GM12891 (cell line): ENCODE measurements around the gene LCK. TPM values are rescaled to one million over a fixed set of nuclear protein-coding genes. Genes with fewer than 3 reads are reported as not detected.

Source experiments
- DNase-seq: peaks from one replicate; pipeline ENCODE4 v3.0.0; 2011; ENCODE audit warnings: low spot score; ENCODE audit not compliant: insufficient read length
- FAIRE-seq: peaks from 2 replicates; lab custom pipeline; 2011; peaks lifted over from hg19 to GRCh38; lab: Jason Lieb, UNC
- PAX5 ChIP-seq: IDR thresholded peaks from 2 replicates; pipeline ENCODE4 v1.6.1; 2011; ENCODE audit warnings: low read length, moderate library complexity, mild to moderate bottlenecking; ENCODE audit not compliant: insufficient read depth, severe bottlenecking
- POLR2A ChIP-seq: IDR thresholded peaks from 2 replicates; pipeline ENCODE4 v1.6.1; 2011; ENCODE audit warnings: low read depth, low read length, control low read depth
- POLR2AphosphoS5 ChIP-seq: IDR thresholded peaks from 2 replicates; pipeline ENCODE4 v1.6.1; 2011; ENCODE audit warnings: low read depth, low read length, control low read depth
- POU2F2 ChIP-seq: IDR thresholded peaks from 2 replicates; pipeline ENCODE4 v1.6.1; 2011; ENCODE audit warnings: low read depth, mild to moderate bottlenecking, control low read depth, low read length, moderate library complexity
- SPI1 ChIP-seq: IDR thresholded peaks from 2 replicates; pipeline ENCODE4 v1.6.1; 2011; ENCODE audit warnings: low read depth, low read length, control low read depth
- TAF1 ChIP-seq: IDR thresholded peaks from 2 replicates; pipeline ENCODE4 v1.6.1; 2011; ENCODE audit warnings: low read depth, low read length, control low read depth
- polyA plus RNA-seq: library from polyadenylated mRNA; unstranded; fragments of >200 nt; gene quantifications from one replicate; pipeline ENCODE4 v1.2.1, GENCODE V29; 2012; ENCODE audit warnings: low read depth, missing spikeins, inconsistent platforms; ENCODE audit not compliant: missing spikeins

Gene LCK
- 103 TPM for polyA plus RNA-seq

DNA sequence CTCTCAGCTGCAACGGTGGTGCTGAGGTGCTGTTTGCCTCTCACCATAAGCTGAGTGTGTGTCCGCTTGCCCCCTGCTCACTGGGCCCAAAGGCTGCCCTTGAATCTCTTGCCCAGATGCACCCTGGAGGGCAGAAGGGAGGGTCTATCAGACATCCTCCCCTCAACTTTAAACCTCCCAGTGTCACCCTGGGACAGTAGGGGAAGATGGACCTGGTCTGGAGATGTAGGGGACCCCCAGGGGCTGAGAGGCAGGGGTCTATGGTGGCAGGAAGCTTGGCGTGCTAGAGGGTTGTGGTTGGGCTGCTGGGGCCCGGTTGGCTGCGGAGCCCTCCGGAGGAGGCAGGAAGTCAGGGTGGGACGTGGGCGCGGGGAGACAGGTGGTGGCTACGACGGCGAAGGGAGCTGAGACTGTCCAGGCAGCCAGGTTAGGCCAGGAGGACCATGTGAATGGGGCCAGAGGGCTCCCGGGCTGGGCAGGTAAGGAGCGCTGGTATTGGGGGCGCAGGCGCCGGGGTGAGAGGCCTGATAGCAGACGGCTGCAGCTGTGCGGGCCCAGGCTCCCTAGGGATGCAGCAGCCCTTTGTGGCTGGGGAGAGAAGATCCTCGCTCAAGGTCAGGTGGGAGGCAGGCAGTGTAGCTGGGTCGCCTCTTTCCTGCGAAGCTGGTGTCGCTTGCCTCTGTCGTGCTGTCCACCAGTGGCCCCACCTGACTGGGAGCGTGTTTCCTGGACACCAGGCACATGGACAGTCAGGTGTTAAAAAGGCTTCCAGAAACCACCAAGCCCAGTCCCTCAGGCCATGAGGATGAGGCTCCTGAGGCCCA, at the start of gene LCK:
Gene LCK (plus strand): TSS at position 373 of the 824 bp plus-strand sequence. CDS start 23,065 bp downstream, outside the sequence.
- TF ChIP-seq POLR2A (peak; percentile 96), POLR2AphosphoS5 (peak; percentile 95), SPI1 (peak; percentile 40; the same call in 1 of the 2 replicates), TAF1 (peak; percentile 57; the same call in 1 of the 2 replicates), PAX5 (no peak), POU2F2 (peak; percentile 85)
- no peak for FAIRE-seq

GRCh38 chr1:32204943-32205361, 46.1 kb upstream of the LCK start:
- TF ChIP-seq TAF1 (no peak), POLR2A (no peak)
- no peak for FAIRE-seq
- no peak for DNase-seq

More for the DNA sequence above, at the start of gene LCK:
- DNase-seq: no peak

- TF ChIP-seq POU2F2 (no peak; the same call in 1 of the 2 replicates), POLR2AphosphoS5 (peak; percentile 83), SPI1 (no peak), TAF1 (0 out of 2 replicates have a peak, but pooled peaks have one; percentile 16), POLR2A (peak; percentile 69)
- FAIRE-seq: peak; percentile 98
- peak; percentile 93 for DNase-seq
Measured at GRCh38 chr1:32205401-32206370, 45.4 kb upstream of the LCK start, which contains the start of gene IQCC. Gene IQCC, plus strand, starts transcription at chr1:32205671. Its CDS starts 11 bp downstream, at chr1:32205682.

- no peak for TF ChIP-seq TAF1
- TF ChIP-seq PAX5: no peak
- no peak for TF ChIP-seq POLR2AphosphoS5
- TF ChIP-seq SPI1: no peak; the same call in 1 of the 2 replicates
- TF ChIP-seq POLR2A: no peak
- TF ChIP-seq POU2F2: no peak
- DNase-seq (no peak), FAIRE-seq (no peak)
Measured at GRCh38 chr1:32208469-32208868, 42.6 kb upstream of the LCK start.

DNA sequence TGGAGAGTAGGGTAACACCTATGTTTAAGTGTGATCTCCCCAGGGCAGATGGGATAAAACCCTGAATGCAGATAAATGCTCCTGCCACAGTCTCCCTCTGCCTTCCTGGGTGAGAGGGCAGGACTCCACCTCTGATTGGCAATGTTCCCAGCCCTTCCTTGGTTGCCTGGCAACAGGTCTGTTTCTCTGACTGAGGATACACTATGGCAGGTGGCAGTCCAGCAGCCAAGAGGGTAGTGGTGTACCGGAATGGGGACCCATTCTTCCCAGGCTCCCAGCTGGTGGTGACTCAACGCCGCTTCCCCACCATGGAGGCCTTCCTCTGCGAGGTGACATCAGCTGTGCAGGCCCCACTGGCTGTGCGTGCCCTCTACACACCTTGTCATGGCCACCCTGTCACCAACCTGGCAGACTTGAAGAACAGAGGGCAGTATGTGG, 42.2 kb upstream of the LCK start, which contains the start of gene DCDC2B:
Gene DCDC2B (plus strand): TSS at position 199 of the 438 bp plus-strand sequence. CDS start 5 bp downstream, at position 204.
- DNase-seq: no peak
- FAIRE-seq: peak; percentile 20
- no peak for TF ChIP-seq PAX5

- DNase-seq (peak; percentile 56), FAIRE-seq (peak; percentile 81)
- TF ChIP-seq POLR2AphosphoS5: no peak
- TF ChIP-seq POU2F2: no peak
Measured at GRCh38 chr1:32215629-32216480, 35.2 kb upstream of the LCK start.

GRCh38 chr1:32216566-32216965, 34.5 kb upstream of the LCK start:
- no peak for FAIRE-seq
- TF ChIP-seq TAF1 (no peak), POLR2A (no peak), SPI1 (no peak), PAX5 (no peak), POU2F2 (no peak), POLR2AphosphoS5 (no peak)
- no peak for DNase-seq

DNA sequence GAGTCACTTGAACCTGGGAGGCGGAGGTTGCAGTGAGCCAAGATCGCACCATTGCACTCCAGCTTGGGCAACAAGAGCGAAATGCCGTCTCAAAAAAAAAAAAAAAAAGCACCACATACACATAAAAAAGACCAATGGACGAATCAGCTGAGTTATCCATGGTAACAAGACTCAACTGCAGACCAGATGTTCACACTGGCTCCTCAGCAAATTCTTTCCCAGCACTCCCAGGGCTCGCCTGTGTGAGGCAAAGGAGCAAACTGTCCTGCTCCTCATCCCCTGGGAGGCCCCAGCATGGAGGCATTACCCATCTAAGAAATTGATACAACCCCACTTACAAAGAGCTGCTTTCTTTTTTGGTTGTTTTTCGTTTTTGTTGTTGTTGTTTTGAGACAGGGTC, 32.0 kb upstream of the LCK start:
- no peak for DNase-seq

More for the DNA sequence above, 32.0 kb upstream of the LCK start:
- FAIRE-seq: no peak
- TF ChIP-seq TAF1 (no peak), PAX5 (no peak), SPI1 (no peak), POLR2A (no peak), POU2F2 (no peak), POLR2AphosphoS5 (no peak)
